Esophagus muscularis mucosa (tissue), 3 donors: ENCODE results near the gene TAOK1.

Source experiments
- POLR2A ChIP-seq: fragments of 450-650 bp; IDR thresholded peaks from one replicate; pipeline ENCODE4 v1.6.1; 2017; ENCODE audit warnings: antibody characterized with exemption, moderate library complexity, mild to moderate bottlenecking, low read depth
- TF ChIP-seq, protein P1 (sequence below), 3 experiments: fragments of 200-600 bp in 2 of 3; fragments of 450-650 bp in 1 of 3; sonication (generic) in 2 of 3; IDR thresholded peaks; one replicate each; pipeline ENCODE4 v1.5.1; 2017 to 2019; ENCODE audit warnings: antibody characterized with exemption in 3 of 3, mild to moderate bottlenecking in 2 of 3, moderate library complexity in 1 of 3

GRCh38 chr17:29533976-29534375 is 143.8 kb downstream of the TAOK1 start:
- TF ChIP-seq, protein P1, sequence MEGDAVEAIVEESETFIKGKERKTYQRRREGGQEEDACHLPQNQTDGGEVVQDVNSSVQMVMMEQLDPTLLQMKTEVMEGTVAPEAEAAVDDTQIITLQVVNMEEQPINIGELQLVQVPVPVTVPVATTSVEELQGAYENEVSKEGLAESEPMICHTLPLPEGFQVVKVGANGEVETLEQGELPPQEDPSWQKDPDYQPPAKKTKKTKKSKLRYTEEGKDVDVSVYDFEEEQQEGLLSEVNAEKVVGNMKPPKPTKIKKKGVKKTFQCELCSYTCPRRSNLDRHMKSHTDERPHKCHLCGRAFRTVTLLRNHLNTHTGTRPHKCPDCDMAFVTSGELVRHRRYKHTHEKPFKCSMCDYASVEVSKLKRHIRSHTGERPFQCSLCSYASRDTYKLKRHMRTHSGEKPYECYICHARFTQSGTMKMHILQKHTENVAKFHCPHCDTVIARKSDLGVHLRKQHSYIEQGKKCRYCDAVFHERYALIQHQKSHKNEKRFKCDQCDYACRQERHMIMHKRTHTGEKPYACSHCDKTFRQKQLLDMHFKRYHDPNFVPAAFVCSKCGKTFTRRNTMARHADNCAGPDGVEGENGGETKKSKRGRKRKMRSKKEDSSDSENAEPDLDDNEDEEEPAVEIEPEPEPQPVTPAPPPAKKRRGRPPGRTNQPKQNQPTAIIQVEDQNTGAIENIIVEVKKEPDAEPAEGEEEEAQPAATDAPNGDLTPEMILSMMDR (IDR thresholded peaks at IDR 0.05) = no peak
- TF ChIP-seq POLR2A = no peak
